Activated CD8-positive, alpha-beta T cell treated with anti-CD3 and anti-CD28 coated beads, Interleukin-2, amount 10 ng/mL, durations not matched to agents 7 days and 5 days (primary cell): Measurements from ENCODE around the gene ARHGAP15. TPM values are rescaled to one million over a fixed set of nuclear protein-coding genes. Genes with fewer than 3 reads are reported as not detected.

Experiments used
- ATAC-seq: fragments of 150-1000 bp; cut with Tn5 transposase; one replicate; pipeline ENCODE4 v1.10.0; 2021; ENCODE audit warnings: moderate library complexity
- CTCF ChIA-PET: fragments of 350-600 bp; sonication (Branson Sonifier 250); formaldehyde crosslinking; loops from one replicate; lab custom pipeline; 2021; ENCODE audit warnings: antibody characterized with exemption; lab: Charles Lee
- POLR2A ChIA-PET: fragments of 350-600 bp; sonication (Branson Sonifier 250); formaldehyde crosslinking; loops from one replicate; lab custom pipeline; 2021; ENCODE audit warnings: antibody characterized with exemption; lab: Charles Lee
- DNase-seq: peaks from one replicate; pipeline ENCODE4 v3.0.0-alpha.2; 2020
- H3K27ac Mint-ChIP-seq: one replicate; pipeline ENCODE4 v1.8.0; 2021; ENCODE audit warnings: mild to moderate bottlenecking, mixed read lengths
- H3K27me3 Mint-ChIP-seq: one replicate; pipeline ENCODE4 v1.8.0; 2021; ENCODE audit warnings: low read depth, mixed read lengths
- H3K36me3 Mint-ChIP-seq: one replicate; pipeline ENCODE4 v1.8.0; 2021; ENCODE audit warnings: low read depth, mixed read lengths
- H3K4me1 Mint-ChIP-seq: one replicate; pipeline ENCODE4 v1.8.0; 2021; ENCODE audit warnings: low read depth, mixed read lengths
- H3K4me3 Mint-ChIP-seq: one replicate; pipeline ENCODE4 v1.8.0; 2021; ENCODE audit warnings: mild to moderate bottlenecking, mixed read lengths
- H3K9me3 Mint-ChIP-seq: one replicate; pipeline ENCODE4 v1.8.0; 2022; ENCODE audit warnings: mixed read lengths; ENCODE audit not compliant: insufficient read depth
- total RNA-seq, 2 experiments: library from RNA; stranded (reverse); gene quantifications; one replicate each; pipeline ENCODE4 v1.2.3, GENCODE V29; 2021

ARHGAP15 gene
- total RNA-seq, 2 experiments from 2014 or later = 154 to 158 TPM

DNA sequence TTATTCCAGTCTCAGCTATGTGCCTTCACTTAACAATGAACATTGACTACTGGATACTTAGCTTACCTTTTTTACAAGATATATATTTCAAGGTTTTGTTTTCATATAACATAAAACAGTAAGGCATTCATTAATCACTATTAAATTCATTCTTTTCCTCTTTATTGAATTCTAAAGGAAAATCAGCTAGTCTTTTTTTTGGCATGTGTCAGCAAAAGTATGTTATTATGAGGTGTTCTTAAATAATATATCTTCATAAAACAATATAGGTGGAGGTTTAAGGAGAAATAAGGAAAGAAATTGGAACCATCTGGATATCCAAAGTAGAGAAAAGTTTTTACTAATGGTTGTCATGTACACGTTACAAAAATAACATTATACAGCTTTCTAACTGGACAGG, 472.6 kb downstream of the ARHGAP15 start:
- H3K9me3 Mint-ChIP-seq = no peaks in the 10 kb centered on the region
- H3K4me3 Mint-ChIP-seq = no peak overlapping the region
- no peaks in the 10 kb centered on the region for H3K4me1 Mint-ChIP-seq
- no peak for ATAC-seq
- H3K27ac Mint-ChIP-seq = no peak overlapping the region
- ChIA-PET CTCF (interaction anchor here (1.0 kb wide), 1 partner anchor 8 kb away, joined by 3 read pairs; no protein-coding TSS in a partner anchor), POLR2A (no interaction called here)
- no peak for DNase-seq
- H3K27me3 Mint-ChIP-seq = no peaks in the 10 kb centered on the region
- peaks cover 24% of the 10 kb centered on the region for H3K36me3 Mint-ChIP-seq

- Mint-ChIP-seq H3K9me3 (no peaks in the 10 kb centered on the region), H3K36me3 (peaks cover 28% of the 10 kb centered on the region), H3K4me1 (peaks cover 2% of the 10 kb centered on the region), H3K27ac (no peak overlapping the region), H3K4me3 (no peak overlapping the region), H3K27me3 (no peaks in the 10 kb centered on the region)
- POLR2A ChIA-PET = no interaction called here
- CTCF ChIA-PET = no interaction called here
- ATAC-seq = no peak
- no peak for DNase-seq
These were observed 473.9 kb downstream of the ARHGAP15 start for GRCh38 chr2:143603035-143603655.

- Mint-ChIP-seq H3K4me3 (no peak overlapping the region), H3K4me1 (peaks cover 2% of the 10 kb centered on the region), H3K27ac (no peak overlapping the region), H3K36me3 (peaks cover 29% of the 10 kb centered on the region), H3K9me3 (no peaks in the 10 kb centered on the region), H3K27me3 (no peaks in the 10 kb centered on the region)
- POLR2A ChIA-PET = no interaction called here
- CTCF ChIA-PET = no interaction called here
- ATAC-seq = no peak
- no peak for DNase-seq
These were observed 474.8 kb downstream of the ARHGAP15 start for GRCh38 chr2:143603846-143604565.

GRCh38 chr2:143604566-143604959, 475.3 kb downstream of the ARHGAP15 start:
- POLR2A ChIA-PET = no interaction called here
- peaks cover 2% of the 10 kb centered on the region for H3K4me1 Mint-ChIP-seq

GRCh38 chr2:143607231-143608062, 478.2 kb downstream of the ARHGAP15 start:
- H3K9me3 Mint-ChIP-seq = no peaks in the 10 kb centered on the region
- DNase-seq = no peak
- peaks cover 30% of the 10 kb centered on the region for H3K36me3 Mint-ChIP-seq
- H3K27me3 Mint-ChIP-seq = no peaks in the 10 kb centered on the region
- H3K4me1 Mint-ChIP-seq = peaks cover 2% of the 10 kb centered on the region
- no peak overlapping the region for H3K27ac Mint-ChIP-seq
- POLR2A ChIA-PET = no interaction called here
- CTCF ChIA-PET = no interaction called here
- ATAC-seq = no peak
- no peak overlapping the region for H3K4me3 Mint-ChIP-seq

More at GRCh38 chr2:143604566-143604959, 475.3 kb downstream of the ARHGAP15 start:
- no peak overlapping the region for H3K4me3 Mint-ChIP-seq
- no peak for DNase-seq
- no peaks in the 10 kb centered on the region for H3K9me3 Mint-ChIP-seq
- H3K27me3 Mint-ChIP-seq = no peaks in the 10 kb centered on the region
- H3K36me3 Mint-ChIP-seq = peaks cover 26% of the 10 kb centered on the region
- ATAC-seq = no peak
- CTCF ChIA-PET = no interaction called here
- no peak overlapping the region for H3K27ac Mint-ChIP-seq

GRCh38 chr2:143608063-143608423, 478.8 kb downstream of the ARHGAP15 start:
- ATAC-seq (no peak), DNase-seq (no peak)
- Mint-ChIP-seq H3K9me3 (no peaks in the 10 kb centered on the region), H3K4me3 (no peak overlapping the region), H3K27ac (no peak overlapping the region), H3K27me3 (no peaks in the 10 kb centered on the region), H3K36me3 (peaks cover 30% of the 10 kb centered on the region), H3K4me1 (peaks cover 2% of the 10 kb centered on the region)
- CTCF ChIA-PET = no interaction called here
- POLR2A ChIA-PET = no interaction called here

GRCh38 chr2:143608758-143609157, 479.5 kb downstream of the ARHGAP15 start:
- no peaks in the 10 kb centered on the region for H3K9me3 Mint-ChIP-seq
- ChIA-PET CTCF (no interaction called here), POLR2A (no interaction called here)
- DNase-seq (no peak), ATAC-seq (no peak)
- no peak overlapping the region for H3K27ac Mint-ChIP-seq
- H3K4me1 Mint-ChIP-seq = peaks cover 2% of the 10 kb centered on the region
- no peaks in the 10 kb centered on the region for H3K27me3 Mint-ChIP-seq
- H3K36me3 Mint-ChIP-seq = peaks cover 35% of the 10 kb centered on the region
- no peak overlapping the region for H3K4me3 Mint-ChIP-seq

DNA sequence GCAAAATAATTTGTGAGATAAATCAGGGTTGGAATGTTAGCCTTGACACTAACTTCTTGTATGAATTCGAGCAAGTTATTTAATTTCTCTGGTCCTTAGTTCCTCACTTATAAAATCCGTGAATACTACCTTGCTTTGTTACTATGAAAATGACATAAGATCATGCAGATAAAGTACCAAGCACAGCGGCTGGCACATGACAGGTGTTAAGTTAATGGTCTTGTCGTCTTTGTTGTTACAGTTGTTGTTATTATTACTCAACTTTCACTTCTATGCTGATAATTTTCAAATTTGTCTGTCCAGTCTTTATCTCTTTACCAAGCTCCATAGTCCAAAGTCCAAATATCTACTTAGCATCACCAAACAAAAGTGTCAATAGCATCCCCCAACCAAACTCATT, 482.1 kb downstream of the ARHGAP15 start:
- H3K4me1 Mint-ChIP-seq = peaks cover 15% of the 10 kb centered on the region
- peaks cover 37% of the 10 kb centered on the region for H3K36me3 Mint-ChIP-seq
- H3K27me3 Mint-ChIP-seq = no peaks in the 10 kb centered on the region
- ChIA-PET CTCF (no interaction called here), POLR2A (no interaction called here)
- ATAC-seq = no peak
- H3K9me3 Mint-ChIP-seq = no peaks in the 10 kb centered on the region
- H3K27ac Mint-ChIP-seq = no peak overlapping the region
- DNase-seq = no peak
- H3K4me3 Mint-ChIP-seq = no peak overlapping the region

GRCh38 chr2:143615562-143615961, 486.3 kb downstream of the ARHGAP15 start:
- Mint-ChIP-seq H3K4me3 (no peak overlapping the region), H3K9me3 (no peaks in the 10 kb centered on the region), H3K36me3 (peaks cover 39% of the 10 kb centered on the region), H3K27me3 (no peaks in the 10 kb centered on the region), H3K27ac (no peak overlapping the region), H3K4me1 (peaks cover 18% of the 10 kb centered on the region)
- CTCF ChIA-PET = no interaction called here
- POLR2A ChIA-PET = no interaction called here
- ATAC-seq (no peak), DNase-seq (no peak)

GRCh38 chr2:143616452-143616851, 487.2 kb downstream of the ARHGAP15 start:
- peaks cover 36% of the 10 kb centered on the region for H3K36me3 Mint-ChIP-seq
- ChIA-PET CTCF (no interaction called here), POLR2A (no interaction called here)
- H3K27ac Mint-ChIP-seq = no peak overlapping the region
- H3K27me3 Mint-ChIP-seq = no peaks in the 10 kb centered on the region
- peaks cover 18% of the 10 kb centered on the region for H3K4me1 Mint-ChIP-seq
- no peak overlapping the region for H3K4me3 Mint-ChIP-seq
- ATAC-seq = no peak
- DNase-seq = no peak
- H3K9me3 Mint-ChIP-seq = no peaks in the 10 kb centered on the region

- POLR2A ChIA-PET = interaction anchor here (0.6 kb wide), 1 partner anchor 12 kb away, joined by 3 read pairs; no protein-coding TSS in a partner anchor
- no peak for DNase-seq
- peaks cover 32% of the 10 kb centered on the region for H3K36me3 Mint-ChIP-seq
- peaks cover 18% of the 10 kb centered on the region for H3K4me1 Mint-ChIP-seq
- no peaks in the 10 kb centered on the region for H3K9me3 Mint-ChIP-seq
- H3K27me3 Mint-ChIP-seq = no peaks in the 10 kb centered on the region
- H3K27ac Mint-ChIP-seq = no peak overlapping the region
- no peak overlapping the region for H3K4me3 Mint-ChIP-seq
- no peak for ATAC-seq
- CTCF ChIA-PET = no interaction called here
These were observed 488.7 kb downstream of the ARHGAP15 start for GRCh38 chr2:143617803-143618415.
